Esophagus (tissue), 2 donors: ENCODE measurements around the gene PLCL1. TPM values are rescaled to one million over a fixed set of nuclear protein-coding genes. Genes with fewer than 3 reads are reported as not detected.
"Not testable (repeated sequence)": the region's sequence is repeated elsewhere in the genome, so short reads cannot be mapped to it uniquely, and the experiment has no call there.

Experiments
- H3K27ac ChIP-seq, 2 donors: one replicate each; pipeline ENCODE4 v1.5.1; 2013; ENCODE audit warnings: low read depth in 2 of 2, mild to moderate bottlenecking in 2 of 2, inconsistent platforms in 1 of 2, low read length in 1 of 2, moderate library complexity in 1 of 2
- H3K27me3 ChIP-seq, 2 donors: one replicate each; pipeline ENCODE4 v1.6.1; 2013; ENCODE audit warnings: low read length in 2 of 2, control low read depth in 1 of 2, mild to moderate bottlenecking in 1 of 2; ENCODE audit not compliant: insufficient read depth in 2 of 2, control insufficient read depth in 1 of 2
- H3K36me3 ChIP-seq, 2 donors: one replicate each; pipeline ENCODE4 v1.6.1; 2013; ENCODE audit warnings: low read length in 1 of 2; ENCODE audit not compliant: control insufficient read depth in 2 of 2, insufficient read depth in 2 of 2
- H3K4me1 ChIP-seq, 2 donors: one replicate each; pipeline ENCODE4 v1.6.1; 2013; ENCODE audit warnings: low read length in 1 of 2; ENCODE audit not compliant: control insufficient read depth in 2 of 2, insufficient read depth in 2 of 2
- H3K4me3 ChIP-seq, 2 donors: one replicate each; pipeline ENCODE4 v1.5.1; 2013; ENCODE audit warnings: low read length in 2 of 2, mild to moderate bottlenecking in 2 of 2, low read depth in 1 of 2, moderate library complexity in 1 of 2
- H3K9me3 ChIP-seq, 2 donors: one replicate each; pipeline ENCODE4 v1.6.1; 2013; ENCODE audit warnings: mild to moderate bottlenecking in 2 of 2, low read depth in 1 of 2, low read length in 1 of 2, moderate library complexity in 1 of 2; ENCODE audit not compliant: control insufficient read depth in 2 of 2, insufficient read depth in 1 of 2
- WGBS, 2 donors: extraction: QIAGEN DNeasy Blood & Tissue Kit; methylation state at CpG; one replicate each; pipeline ENCODE4 v1.1.7; 2013; 5-methylcytosine and 5-hydroxymethylcytosine counted together
- polyA plus RNA-seq, 2 donors: library from polyadenylated mRNA; stranded (reverse); fragments of 200-250 nt; gene quantifications; one replicate each; pipeline ENCODE4 v1.2.3, GENCODE V29; 2013
- donor health status: healthy with polysubstance abuse.
- donor health status: Bipolar disorder and iron deficiency.

The PLCL1 gene
- polyA plus RNA-seq, 2 donors = 0.20 to 0.59 TPM

DNA sequence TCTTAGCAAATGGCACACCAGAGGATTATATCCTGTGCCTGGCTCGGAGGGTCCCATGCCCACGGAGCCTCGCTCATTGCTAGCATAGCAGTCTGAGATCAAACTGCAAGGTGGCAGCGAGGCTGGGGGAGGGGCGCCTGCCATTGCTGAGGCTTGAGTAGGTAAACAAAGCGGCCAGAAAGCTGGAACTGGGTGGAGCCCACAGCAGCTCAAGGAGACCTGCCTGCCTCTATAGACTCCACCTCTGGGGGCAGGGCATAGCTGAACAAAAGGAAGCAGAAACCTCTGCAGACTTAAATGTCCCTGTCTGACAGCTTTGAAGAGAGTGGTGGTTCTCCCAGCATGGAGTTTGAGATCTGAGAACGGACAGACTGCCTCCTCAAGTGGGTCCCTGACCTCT, 392.2 kb downstream of the PLCL1 start:
- not testable (repeated sequence) for H3K36me3 ChIP-seq, H3K27ac ChIP-seq, H3K4me3 ChIP-seq, H3K4me1 ChIP-seq, H3K27me3 ChIP-seq, H3K9me3 ChIP-seq
- 60 to 80% methylated on average over 7 of the region's 7 CpGs for WGBS, 2 donors

Other genes with a start within 250 kb of the PLCL1 start
- gene RFTN2, start 129.0 kb upstream of the PLCL1 start, polyA plus RNA-seq = under 1 TPM; 0.24 to 0.38 TPM
- gene MARS2, start 99.2 kb upstream of the PLCL1 start, polyA plus RNA-seq = 1 to 10 TPM; 2.1 to 4.1 TPM
- gene BOLL, start 19.3 kb upstream of the PLCL1 start, polyA plus RNA-seq = not detected